BJ (cell line): ENCODE results near the gene RALGAPA2. TPM values are rescaled to one million over a fixed set of nuclear protein-coding genes. Genes with fewer than 3 reads are reported as not detected.
A peak's percentile ranks its signal among the peaks of the same experiment; 100 is the strongest.
"Not testable (repeated sequence)": the region's sequence is repeated elsewhere in the genome, so short reads cannot be mapped to it uniquely, and the experiment has no call there.

Experiments
- CTCF ChIA-PET: fragments of 350-600 bp; formaldehyde crosslinking; extraction: SDS; loops from one replicate; lab custom pipeline; 2021; ENCODE audit warnings: antibody characterized with exemption, inconsistent platforms; lab: Yijun Ruan, JAX
- POLR2A ChIA-PET: fragments of 300-600 bp; sonication (Branson Sonifier 250); formaldehyde crosslinking; extraction: SDS; loops from one replicate; lab custom pipeline; 2021; ENCODE audit warnings: antibody characterized with exemption; lab: Charles Lee
- DNase-seq: peaks from one replicate; pipeline ENCODE4 v3.0.0-alpha.2; 2011; ENCODE audit warnings: low read depth
- H3K27me3 ChIP-seq: 2 replicates; pipeline ENCODE4 v1.6.0; 2011; ENCODE audit warnings: low read length; ENCODE audit not compliant: control insufficient read depth, insufficient read depth
- H3K36me3 ChIP-seq: 2 replicates; pipeline ENCODE4 v1.5.1; 2011; ENCODE audit warnings: low read length; ENCODE audit not compliant: control insufficient read depth, insufficient read depth
- H3K4me3 ChIP-seq: 2 replicates; pipeline ENCODE4 v1.5.1; 2011; ENCODE audit warnings: low read depth, mild to moderate bottlenecking, control low read depth, low read length
- CTCF ChIP-seq: IDR thresholded peaks from 2 replicates; pipeline ENCODE4 v1.5.1; 2011; ENCODE audit warnings: low read depth, mild to moderate bottlenecking, control low read depth, inconsistent platforms, low read length, moderate library complexity; ENCODE audit not compliant: insufficient read depth
- polyA plus RNA-seq: library from polyadenylated mRNA; depleted of rRNA; stranded (reverse); fragments of >200 nt; gene quantifications from 2 replicates; pipeline ENCODE4 v1.2.3, GENCODE V29; 2011

RALGAPA2 gene
- polyA plus RNA-seq, 1 experiment = 1.4 TPM

- ChIA-PET CTCF (interaction anchor here (0.8 to 3.2 kb wide), 6 partner anchors 46 to 233 kb away, joined by 3 to 13 read pairs (median 3); no protein-coding TSS in a partner anchor), POLR2A (no interaction called here)
- peaks cover 38% of the 10 kb centered on the region for H3K27me3 ChIP-seq
Measured at GRCh38 chr20:20360464-20360863, 352.0 kb downstream of the RALGAPA2 start.

GRCh38 chr20:20359628-20360027, 352.8 kb downstream of the RALGAPA2 start:
- peaks cover 30% of the 10 kb centered on the region for H3K27me3 ChIP-seq
- CTCF ChIA-PET = interaction anchor here (0.7 to 3.2 kb wide), 10 partner anchors 18 to 242 kb away, joined by 3 to 13 read pairs (median 4); no protein-coding TSS in a partner anchor

More at GRCh38 chr20:20360464-20360863, 352.0 kb downstream of the RALGAPA2 start:
- H3K36me3 ChIP-seq = no peaks in the 10 kb centered on the region
- no peak overlapping the region for H3K4me3 ChIP-seq
- peak; percentile 88 for TF ChIP-seq CTCF
- peak; percentile 5 for DNase-seq

GRCh38 chr20:20358801-20359200, 353.6 kb downstream of the RALGAPA2 start:
- POLR2A ChIA-PET = no interaction called here
- CTCF ChIA-PET = interaction anchor here (0.7 to 3.2 kb wide), 7 partner anchors 13 to 236 kb away, joined by 3 to 13 read pairs (median 5); no protein-coding TSS in a partner anchor
- TF ChIP-seq CTCF = no peak
- DNase-seq = no peak
- H3K36me3 ChIP-seq = no peaks in the 10 kb centered on the region
- H3K27me3 ChIP-seq = peaks cover 22% of the 10 kb centered on the region
- H3K4me3 ChIP-seq = no peak overlapping the region

More at GRCh38 chr20:20359628-20360027, 352.8 kb downstream of the RALGAPA2 start:
- H3K36me3 ChIP-seq = no peaks in the 10 kb centered on the region
- no peak overlapping the region for H3K4me3 ChIP-seq
- DNase-seq = no peak
- POLR2A ChIA-PET = no interaction called here
- no peak for TF ChIP-seq CTCF

GRCh38 chr20:20355503-20355902, 356.9 kb downstream of the RALGAPA2 start:
- POLR2A ChIA-PET, H3K4me3 ChIP-seq, H3K36me3 ChIP-seq, CTCF ChIA-PET, DNase-seq, H3K27me3 ChIP-seq: not testable (repeated sequence)

- DNase-seq = no peak
- Histone ChIP-seq H3K4me3 (no peak overlapping the region), H3K36me3 (no peaks in the 10 kb centered on the region), H3K27me3 (no peaks in the 10 kb centered on the region)
- CTCF ChIA-PET = no interaction called here
- TF ChIP-seq CTCF = no peak
- POLR2A ChIA-PET = interaction anchor here (0.8 kb wide), 1 partner anchor 667 kb away, joined by 6 read pairs; no protein-coding TSS in a partner anchor
Measured at GRCh38 chr20:20353576-20353975, 358.9 kb downstream of the RALGAPA2 start.

GRCh38 chr20:20344476-20344875, 368.0 kb downstream of the RALGAPA2 start:
- no peak for TF ChIP-seq CTCF
- POLR2A ChIA-PET = no interaction called here
- DNase-seq = no peak
- CTCF ChIA-PET = no interaction called here
- no peak overlapping the region for H3K4me3 ChIP-seq
- no peaks in the 10 kb centered on the region for H3K36me3 ChIP-seq
- H3K27me3 ChIP-seq = no peaks in the 10 kb centered on the region; the same call in 1 of the 2 replicates
